A673 (cell line): ENCODE data around the gene WWC1.

Experiments used
- EZH2 ChIP-seq: fragments of 200-600 bp; sonication (generic); IDR thresholded peaks from 2 replicates; pipeline ENCODE4 v1.6.1; 2017; ENCODE audit warnings: borderline replicate concordance, low read depth, mild to moderate bottlenecking, mixed read lengths, antibody characterized with exemption, low read length; ENCODE audit not compliant: poor library complexity, severe bottlenecking
- TF ChIP-seq, protein P1 (sequence below): fragments of 300-800, 200-600 bp; sonication (generic); conservative IDR thresholded peaks from 2 replicates; pipeline ENCODE4 v1.5.1; 2017; ENCODE audit warnings: low read depth, mild to moderate bottlenecking, antibody characterized with exemption, low read length, moderate library complexity, mixed read lengths

DNA sequence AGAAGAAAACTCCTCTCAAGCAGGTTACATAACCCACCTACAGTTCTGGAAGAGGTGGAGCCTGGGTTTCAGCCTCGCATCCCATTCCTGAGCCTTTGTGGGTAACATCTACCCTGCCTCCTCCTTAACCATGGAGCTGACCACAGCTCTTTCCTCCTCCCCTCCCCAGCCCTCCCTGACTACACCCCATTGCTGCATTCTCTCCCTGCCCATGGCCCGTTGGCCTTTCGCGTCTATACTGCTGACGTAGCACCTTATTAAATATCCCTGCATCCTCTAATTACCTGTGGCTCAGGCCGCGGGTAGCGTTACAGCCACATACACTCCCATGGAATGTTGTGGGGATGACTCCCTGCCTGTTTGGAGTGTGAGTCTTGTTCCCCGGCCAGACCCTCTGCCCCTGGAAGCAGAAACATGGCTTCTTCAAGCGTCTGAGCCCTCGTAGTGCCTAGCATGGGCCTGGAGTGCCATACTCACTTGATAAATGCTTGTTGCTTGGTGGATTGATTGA lies 72.8 kb downstream of the WWC1 start:
- TF ChIP-seq, protein P1, sequence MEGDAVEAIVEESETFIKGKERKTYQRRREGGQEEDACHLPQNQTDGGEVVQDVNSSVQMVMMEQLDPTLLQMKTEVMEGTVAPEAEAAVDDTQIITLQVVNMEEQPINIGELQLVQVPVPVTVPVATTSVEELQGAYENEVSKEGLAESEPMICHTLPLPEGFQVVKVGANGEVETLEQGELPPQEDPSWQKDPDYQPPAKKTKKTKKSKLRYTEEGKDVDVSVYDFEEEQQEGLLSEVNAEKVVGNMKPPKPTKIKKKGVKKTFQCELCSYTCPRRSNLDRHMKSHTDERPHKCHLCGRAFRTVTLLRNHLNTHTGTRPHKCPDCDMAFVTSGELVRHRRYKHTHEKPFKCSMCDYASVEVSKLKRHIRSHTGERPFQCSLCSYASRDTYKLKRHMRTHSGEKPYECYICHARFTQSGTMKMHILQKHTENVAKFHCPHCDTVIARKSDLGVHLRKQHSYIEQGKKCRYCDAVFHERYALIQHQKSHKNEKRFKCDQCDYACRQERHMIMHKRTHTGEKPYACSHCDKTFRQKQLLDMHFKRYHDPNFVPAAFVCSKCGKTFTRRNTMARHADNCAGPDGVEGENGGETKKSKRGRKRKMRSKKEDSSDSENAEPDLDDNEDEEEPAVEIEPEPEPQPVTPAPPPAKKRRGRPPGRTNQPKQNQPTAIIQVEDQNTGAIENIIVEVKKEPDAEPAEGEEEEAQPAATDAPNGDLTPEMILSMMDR = no peak
- TF ChIP-seq EZH2 = no peak
